SK-N-SH (cell line): ENCODE results near the gene PPP1R27.

Source experiments
- EP300 ChIP-seq, 2 experiments: IDR thresholded peaks; 2 replicates each; pipeline versions ENCODE4 v1.4.0 to v1.6.1; 2012; ENCODE audit warnings: borderline replicate concordance in 1 of 2, low read depth in 1 of 2, low read length in 1 of 2
- FOXM1 ChIP-seq: IDR thresholded peaks from 2 replicates; pipeline ENCODE4 v1.4.0; 2012; ENCODE audit warnings: low read depth, mild to moderate bottlenecking
- JUND ChIP-seq: IDR thresholded peaks from 2 replicates; pipeline ENCODE4 v1.4.0; 2012
- MAX ChIP-seq: IDR thresholded peaks from 2 replicates; pipeline ENCODE4 v1.4.0; 2012; ENCODE audit warnings: low read depth
- POLR2AphosphoS5 ChIP-seq: IDR thresholded peaks from 2 replicates; pipeline ENCODE4 v1.6.1; 2012; ENCODE audit warnings: low read depth, low read length
- RCOR1 ChIP-seq: fragments of 150-350 bp; IDR thresholded peaks from 2 replicates; pipeline ENCODE4 v1.6.1; 2017; ENCODE audit warnings: antibody characterized with exemption, low read length
- TF ChIP-seq, protein P1 (sequence below): fragments of 200-600 bp; sonication (generic); IDR thresholded peaks from 2 replicates; pipeline ENCODE4 v1.6.1; 2017; ENCODE audit warnings: antibody characterized with exemption, mild to moderate bottlenecking, moderate library complexity
- TF ChIP-seq, protein P2 (sequence below): IDR thresholded peaks from 2 replicates; pipeline ENCODE4; 2012

DNA sequence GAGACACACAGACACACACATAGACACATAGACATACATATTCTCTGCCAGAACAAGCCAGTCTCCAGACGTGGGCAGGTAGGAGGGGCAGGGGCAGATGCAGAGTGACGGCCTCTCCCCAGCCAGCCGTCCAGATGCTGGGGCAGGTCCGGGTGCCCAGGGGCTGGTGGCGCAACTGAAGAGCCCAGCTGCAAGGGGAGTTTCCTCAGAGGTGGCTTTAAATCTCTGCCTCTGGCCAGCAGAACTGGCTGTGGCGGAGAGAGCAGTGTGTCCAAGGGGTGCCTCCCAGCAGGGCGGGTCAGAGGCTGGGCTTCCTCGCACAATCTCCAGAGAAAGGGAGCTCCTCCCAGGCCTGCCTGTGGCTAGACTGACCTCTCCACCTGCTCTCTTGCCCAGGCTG, 40.3 kb downstream of the PPP1R27 start:
- no peak for TF ChIP-seq JUND
- TF ChIP-seq, protein P1, sequence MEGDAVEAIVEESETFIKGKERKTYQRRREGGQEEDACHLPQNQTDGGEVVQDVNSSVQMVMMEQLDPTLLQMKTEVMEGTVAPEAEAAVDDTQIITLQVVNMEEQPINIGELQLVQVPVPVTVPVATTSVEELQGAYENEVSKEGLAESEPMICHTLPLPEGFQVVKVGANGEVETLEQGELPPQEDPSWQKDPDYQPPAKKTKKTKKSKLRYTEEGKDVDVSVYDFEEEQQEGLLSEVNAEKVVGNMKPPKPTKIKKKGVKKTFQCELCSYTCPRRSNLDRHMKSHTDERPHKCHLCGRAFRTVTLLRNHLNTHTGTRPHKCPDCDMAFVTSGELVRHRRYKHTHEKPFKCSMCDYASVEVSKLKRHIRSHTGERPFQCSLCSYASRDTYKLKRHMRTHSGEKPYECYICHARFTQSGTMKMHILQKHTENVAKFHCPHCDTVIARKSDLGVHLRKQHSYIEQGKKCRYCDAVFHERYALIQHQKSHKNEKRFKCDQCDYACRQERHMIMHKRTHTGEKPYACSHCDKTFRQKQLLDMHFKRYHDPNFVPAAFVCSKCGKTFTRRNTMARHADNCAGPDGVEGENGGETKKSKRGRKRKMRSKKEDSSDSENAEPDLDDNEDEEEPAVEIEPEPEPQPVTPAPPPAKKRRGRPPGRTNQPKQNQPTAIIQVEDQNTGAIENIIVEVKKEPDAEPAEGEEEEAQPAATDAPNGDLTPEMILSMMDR, result no peak
- no peak for TF ChIP-seq POLR2AphosphoS5
- TF ChIP-seq EP300 (IDR thresholded peaks at IDR 0.05; ENCODE audit: borderline replicate concordance in 1 of 2, low read depth in 1 of 2, low read length in 1 of 2), result no peak
- no peak for TF ChIP-seq MAX
- no peak for TF ChIP-seq RCOR1
- TF ChIP-seq, protein P2, sequence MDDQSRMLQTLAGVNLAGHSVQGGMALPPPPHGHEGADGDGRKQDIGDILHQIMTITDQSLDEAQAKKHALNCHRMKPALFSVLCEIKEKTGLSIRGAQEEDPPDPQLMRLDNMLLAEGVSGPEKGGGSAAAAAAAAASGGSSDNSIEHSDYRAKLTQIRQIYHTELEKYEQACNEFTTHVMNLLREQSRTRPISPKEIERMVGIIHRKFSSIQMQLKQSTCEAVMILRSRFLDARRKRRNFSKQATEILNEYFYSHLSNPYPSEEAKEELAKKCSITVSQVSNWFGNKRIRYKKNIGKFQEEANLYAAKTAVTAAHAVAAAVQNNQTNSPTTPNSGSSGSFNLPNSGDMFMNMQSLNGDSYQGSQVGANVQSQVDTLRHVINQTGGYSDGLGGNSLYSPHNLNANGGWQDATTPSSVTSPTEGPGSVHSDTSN, result no peak
- no peak for TF ChIP-seq FOXM1
